LNCAP (cell line): ENCODE results near the gene ATP6V0A4.

Experiments
- TF ChIP-seq, protein P1 (sequence below): fragments of 450-650 bp; IDR thresholded peaks from 2 replicates; pipeline ENCODE4 v1.5.1; 2017; ENCODE audit warnings: mild to moderate bottlenecking

The ATP6V0A4 gene

DNA sequence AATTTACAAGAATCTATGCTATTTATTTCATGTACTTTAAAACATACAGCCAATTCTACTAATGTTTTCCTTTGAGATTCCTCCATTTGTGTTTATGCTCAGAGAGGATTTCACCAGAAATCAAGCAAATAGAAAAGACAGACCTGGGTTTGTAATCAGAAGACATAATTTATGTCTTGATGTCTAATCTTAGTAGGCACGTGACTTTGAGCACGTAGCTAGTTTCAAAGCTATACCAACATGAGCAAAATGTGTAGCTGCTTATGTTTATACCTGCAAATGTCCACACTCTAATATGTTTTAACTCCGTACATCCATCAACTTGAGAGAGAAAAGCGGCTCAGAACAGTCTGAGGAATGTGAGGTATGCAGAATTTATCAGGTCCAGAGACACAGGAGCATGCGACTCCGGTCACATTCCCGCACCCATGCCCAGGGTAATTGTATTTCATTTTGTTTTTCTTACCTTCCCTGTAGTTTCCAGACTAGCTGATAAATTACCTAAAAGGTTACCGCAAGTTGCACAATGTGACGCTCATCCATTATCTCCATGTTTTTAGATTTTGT, 136.8 kb downstream of the ATP6V0A4 start:
- TF ChIP-seq, protein P1, sequence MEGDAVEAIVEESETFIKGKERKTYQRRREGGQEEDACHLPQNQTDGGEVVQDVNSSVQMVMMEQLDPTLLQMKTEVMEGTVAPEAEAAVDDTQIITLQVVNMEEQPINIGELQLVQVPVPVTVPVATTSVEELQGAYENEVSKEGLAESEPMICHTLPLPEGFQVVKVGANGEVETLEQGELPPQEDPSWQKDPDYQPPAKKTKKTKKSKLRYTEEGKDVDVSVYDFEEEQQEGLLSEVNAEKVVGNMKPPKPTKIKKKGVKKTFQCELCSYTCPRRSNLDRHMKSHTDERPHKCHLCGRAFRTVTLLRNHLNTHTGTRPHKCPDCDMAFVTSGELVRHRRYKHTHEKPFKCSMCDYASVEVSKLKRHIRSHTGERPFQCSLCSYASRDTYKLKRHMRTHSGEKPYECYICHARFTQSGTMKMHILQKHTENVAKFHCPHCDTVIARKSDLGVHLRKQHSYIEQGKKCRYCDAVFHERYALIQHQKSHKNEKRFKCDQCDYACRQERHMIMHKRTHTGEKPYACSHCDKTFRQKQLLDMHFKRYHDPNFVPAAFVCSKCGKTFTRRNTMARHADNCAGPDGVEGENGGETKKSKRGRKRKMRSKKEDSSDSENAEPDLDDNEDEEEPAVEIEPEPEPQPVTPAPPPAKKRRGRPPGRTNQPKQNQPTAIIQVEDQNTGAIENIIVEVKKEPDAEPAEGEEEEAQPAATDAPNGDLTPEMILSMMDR: no peak

DNA sequence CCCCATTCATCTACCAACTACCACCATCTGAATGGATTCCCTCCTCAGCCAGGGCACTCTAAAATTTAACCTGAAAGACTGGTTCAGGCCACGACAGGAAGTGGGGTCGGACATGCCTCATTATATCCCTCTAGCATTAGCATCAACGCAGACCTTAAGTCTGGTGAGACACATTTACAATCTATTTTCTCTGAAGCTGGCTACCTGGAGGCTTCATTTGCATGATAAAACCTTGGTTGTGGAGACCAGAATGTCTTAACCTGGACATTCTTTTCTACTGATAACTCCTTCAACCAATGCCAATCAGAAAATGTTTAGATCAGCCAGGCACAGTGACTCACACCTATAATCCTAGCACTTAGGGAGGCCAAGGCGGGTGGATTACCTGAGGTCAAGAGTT, 139.1 kb downstream of the ATP6V0A4 start:
- TF ChIP-seq, protein P1: no peak

DNA sequence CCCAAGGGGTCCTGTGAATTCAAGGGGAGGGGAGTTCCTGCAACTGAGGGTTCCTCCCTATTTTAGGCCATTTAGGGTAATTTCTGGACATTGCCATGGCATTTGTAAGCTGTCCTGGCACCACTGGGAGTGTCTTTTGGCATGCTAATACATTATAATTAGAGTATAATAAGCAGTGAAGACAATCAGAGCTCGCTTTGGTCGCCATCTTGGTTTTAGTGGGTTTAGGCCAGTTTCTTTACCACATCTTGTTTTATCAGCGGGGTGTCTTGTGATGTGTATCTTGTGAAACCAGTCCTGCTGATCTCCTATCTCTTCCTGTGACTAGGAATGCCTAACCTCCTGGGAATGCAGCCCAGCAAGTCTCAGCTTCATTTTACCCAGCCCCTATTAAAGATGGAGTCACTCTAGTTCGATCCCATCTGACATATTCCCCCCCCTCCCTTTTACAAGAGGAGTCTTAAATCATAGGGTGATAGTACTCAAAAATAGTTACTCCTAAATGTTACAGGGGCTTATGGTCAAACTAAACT, 140.1 kb downstream of the ATP6V0A4 start:
- TF ChIP-seq, protein P1: no peak

DNA sequence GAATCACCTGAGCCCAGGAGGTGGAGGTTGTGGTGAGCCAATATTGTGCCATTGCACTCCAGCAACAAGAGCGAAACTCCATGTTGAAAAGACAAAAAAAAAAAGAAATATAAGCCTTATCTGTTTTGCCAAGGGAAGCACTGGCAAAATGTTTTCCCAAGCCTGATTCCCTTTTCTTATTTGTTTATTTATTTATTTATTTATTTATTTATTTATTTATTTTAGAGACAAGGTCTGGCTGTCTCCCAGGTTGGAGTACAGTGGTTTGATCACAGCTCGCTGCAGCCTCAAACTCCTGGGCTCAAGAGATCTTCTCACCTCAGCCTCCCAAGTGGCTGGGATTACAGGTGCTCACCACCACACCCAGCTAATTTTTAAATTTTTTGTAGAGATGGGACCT, 141.0 kb downstream of the ATP6V0A4 start:
- TF ChIP-seq, protein P1: no peak
